Measurements from ENCODE around the gene VPS13A.

The VPS13A gene

DNA sequence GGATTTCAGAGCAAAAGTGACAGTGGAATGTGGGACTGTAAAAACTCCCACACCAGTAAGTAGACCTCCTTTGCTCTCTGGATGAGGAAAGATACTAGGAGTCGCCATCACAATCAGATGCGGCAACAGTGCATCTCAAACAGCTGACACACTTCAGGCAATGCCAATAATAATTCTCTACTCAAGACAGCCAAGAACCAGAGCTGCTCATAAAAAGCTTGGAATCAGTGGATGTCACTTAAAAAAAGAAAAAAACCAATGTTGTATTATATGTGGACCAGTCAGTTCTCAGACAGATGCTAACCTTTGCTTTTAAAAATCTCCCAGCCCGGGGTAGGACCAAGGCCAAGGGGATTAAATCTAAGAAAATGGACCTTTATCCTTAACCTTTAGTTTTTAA is 285.8 kb downstream of the VPS13A start:
- DNase-seq, result no peak

DNA sequence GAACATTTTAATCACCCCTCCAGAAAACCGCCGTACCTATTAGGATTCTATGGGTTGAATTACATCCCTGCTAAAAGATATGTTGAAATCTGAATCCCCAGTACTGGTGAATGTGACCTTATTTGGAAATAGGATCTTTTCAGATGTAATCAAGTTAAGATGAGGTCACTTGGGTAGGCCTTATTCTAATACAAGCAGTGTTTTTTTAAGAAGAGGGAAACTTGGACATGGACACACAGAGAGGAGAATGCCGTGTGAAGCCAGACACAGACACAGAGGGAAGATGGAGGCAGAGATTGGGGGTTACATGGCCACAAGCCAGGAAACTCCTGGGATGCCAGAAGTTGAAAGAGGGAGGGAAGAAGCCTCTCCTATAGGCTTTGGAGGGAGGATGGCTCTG is 287.3 kb downstream of the VPS13A start:
- DNase-seq, result no peak

GRCh38 chr9:77469515-77470231 is 292.3 kb downstream of the VPS13A start:
- no peak for DNase-seq
